NCI-H524 (cell line): ENCODE data around the gene SMIM14.
"Not testable (repeated sequence)": the region's sequence is repeated elsewhere in the genome, so short reads cannot be mapped to it uniquely, and the experiment has no call there.

ENCODE experiments used
- DNase-seq, 2 experiments: peaks; one replicate each; lab custom pipeline; 2025; lab: John Stamatoyannopoulos, UW

SMIM14 gene

DNA sequence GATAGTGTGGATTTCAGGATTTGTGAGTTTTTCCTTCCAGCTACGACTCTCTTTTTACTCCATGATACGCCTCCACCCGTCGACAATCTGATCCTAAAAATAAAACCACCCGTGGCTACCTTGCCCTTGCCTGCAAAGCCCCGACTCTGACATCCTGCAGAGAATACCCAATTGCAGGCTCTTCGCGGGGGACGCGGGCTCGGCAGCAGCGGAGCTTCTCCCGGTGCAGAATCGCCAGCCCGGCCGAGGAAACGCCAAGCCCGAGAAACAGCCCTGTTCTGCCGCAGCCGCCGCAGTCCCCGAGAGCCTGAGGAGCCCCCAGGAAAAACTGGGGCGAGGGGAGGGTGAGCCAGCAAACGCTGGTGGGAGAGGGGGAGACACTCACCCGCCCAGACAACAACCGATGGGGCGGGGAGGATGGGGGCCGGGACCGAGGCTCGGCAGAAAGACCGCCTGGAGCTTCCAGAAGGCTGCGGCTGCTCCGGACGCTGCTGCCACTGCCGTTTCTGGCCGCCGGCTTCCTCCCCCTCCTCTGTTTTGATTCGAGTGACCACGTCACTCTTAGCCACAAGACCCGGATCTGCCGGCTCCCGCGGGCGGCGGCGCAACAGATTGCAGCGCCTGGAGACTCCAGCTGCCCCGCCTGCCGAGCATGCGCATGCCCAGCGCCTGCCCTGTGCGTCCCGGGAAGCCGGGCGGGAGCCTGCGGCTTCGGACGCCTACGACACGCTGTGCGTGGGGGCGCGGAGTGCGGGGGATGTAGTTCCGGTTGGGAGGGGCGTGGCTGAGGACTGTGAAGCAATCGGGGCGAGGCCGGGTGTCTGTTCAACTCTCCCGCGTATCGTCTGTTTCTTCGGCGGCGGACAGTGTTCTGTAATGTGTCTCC, at the start of gene SMIM14:
Gene SMIM14 (minus strand): TSS at position 512 of the 886 bp plus-strand sequence. CDS start 33,720 bp downstream, outside the sequence.
- DNase-seq = peak; percentile 94 to 98

DNA sequence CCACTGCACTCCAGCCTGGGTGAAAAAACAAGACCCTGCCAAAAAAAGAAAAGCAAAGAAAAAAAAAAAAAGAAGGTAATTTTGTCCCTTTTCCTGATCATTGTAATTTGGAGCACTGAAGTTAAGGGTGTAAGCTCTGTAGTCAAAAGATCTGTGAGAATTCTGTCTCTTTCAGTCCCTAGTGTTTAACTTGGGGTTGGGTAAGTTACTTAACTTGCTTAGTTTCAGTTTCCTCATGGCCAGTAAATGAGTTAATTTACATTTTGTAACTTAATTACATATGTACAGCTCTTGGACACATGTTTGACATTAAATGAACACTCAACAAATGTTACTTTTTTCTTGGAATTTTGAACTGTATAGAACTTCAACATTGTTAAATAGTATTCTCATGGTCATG, 48.3 kb upstream of the SMIM14 start:
- DNase-seq = no peak

DNA sequence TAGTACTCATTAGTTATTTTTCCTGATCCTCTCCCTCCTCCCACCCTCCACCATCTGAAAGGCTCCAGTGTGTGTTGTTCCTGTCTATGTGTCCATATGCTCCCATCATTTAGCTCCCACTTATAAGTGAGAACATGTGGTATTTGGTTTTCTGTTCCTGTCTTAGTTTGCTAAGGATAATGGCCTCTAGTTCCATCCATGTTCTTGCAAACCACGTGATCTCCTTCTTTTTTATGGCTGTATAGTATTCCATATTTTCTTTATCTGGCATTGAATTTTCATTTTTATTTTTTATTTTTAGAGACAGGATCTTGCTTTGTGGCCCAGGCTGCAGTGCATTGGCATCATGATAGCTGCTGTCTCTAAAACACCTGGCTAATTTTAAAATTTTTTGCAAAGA, 47.3 kb upstream of the SMIM14 start:
- peak; percentile 5 to 53 for DNase-seq

DNA sequence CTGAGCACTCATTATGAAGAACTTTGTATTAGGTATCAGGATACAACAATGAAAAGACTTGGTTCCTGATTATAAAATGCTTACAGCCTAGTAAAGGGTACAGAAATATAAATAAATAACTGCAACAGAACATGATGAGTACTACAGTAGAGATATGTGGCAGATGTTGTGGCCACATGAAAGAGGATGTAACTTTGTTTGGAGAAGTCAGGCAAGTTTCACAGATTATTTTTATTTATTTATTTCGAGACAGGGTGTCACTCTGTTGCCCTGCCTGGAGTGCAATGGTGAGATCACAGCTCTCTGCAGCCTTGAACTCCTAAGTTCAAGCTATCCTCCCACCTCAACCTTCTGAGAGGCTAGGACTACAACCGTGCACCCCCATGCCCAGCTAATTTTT, 43.5 kb upstream of the SMIM14 start:
- no peak for DNase-seq

DNA sequence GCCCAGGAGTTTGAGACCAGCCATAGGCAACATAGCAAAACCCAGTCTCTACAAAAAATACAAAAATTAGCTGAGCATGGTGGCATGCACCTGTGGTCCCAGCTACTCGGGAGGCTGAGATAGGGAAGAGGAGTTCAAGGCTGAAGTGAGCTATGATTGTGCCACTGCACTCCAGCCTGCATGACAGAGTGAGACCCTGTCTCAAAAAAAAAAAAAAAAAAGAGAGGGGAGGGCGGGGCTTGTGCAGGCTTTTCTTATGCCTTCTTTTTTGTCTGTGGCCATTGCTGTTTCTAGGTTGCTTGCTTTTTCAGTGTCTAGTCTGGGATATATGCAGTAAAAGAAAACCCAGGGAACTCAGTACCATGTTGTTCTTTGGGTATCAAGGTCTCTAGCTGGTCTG, 42.3 kb upstream of the SMIM14 start:
- not testable (repeated sequence) for DNase-seq

DNA sequence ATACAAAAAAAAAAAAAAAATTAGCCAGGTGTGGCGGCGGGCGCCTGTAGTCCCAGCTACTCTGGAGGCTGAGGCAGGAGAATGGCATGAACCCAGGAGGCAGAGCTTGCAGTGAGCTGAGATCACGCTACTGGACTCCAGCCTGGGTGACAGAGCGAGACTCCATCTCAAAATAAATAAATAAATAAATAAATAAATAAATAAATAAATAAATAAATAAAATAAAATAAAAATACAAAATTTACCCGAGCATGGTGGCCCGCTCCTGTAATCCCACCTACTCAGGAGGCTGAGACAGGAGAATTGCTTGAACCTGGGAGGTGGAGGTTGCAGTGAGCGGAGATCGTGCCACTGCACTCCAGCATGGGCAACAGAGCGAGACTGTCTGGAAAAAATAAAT, 37.0 kb upstream of the SMIM14 start:
- DNase-seq = not testable (repeated sequence)

DNA sequence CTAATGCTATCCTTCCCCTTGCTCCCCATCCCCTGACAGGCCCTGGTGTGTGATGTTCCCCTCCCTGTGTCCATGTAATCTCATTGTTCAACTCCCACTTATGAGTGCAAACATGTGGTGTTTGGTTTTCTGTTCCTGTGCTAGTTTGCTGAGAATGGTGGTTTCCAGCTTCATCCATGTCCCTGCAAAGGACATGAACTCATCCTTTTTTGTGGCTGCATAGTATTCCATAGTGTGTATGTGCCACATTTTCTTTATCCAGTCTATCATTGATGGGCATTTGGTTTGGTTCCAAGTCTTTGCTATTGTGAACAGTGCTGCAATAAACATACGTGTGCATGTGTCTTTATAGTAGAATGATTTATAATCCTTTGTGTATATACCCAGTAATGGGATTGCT, 31.6 kb upstream of the SMIM14 start:
- DNase-seq = not testable (repeated sequence)

DNA sequence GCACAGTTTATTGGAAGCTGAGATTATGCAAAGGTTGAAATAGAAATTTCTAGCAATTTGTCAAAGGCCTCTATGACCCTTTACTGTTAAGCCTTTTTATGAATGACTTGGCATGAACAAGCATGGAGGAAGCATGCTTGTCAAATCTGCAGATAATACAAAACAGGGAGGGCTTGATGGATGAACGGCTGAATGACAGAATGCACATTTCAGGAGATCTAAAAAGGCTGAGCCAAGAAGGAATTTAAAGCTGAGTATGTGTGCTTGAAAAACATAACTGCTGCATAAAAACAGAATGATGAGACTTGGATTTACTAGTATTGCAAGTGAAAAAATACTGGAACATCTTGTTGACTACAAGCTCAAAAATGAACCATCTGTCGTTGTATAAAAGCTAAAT, 30.2 kb upstream of the SMIM14 start:
- DNase-seq = no peak

DNA sequence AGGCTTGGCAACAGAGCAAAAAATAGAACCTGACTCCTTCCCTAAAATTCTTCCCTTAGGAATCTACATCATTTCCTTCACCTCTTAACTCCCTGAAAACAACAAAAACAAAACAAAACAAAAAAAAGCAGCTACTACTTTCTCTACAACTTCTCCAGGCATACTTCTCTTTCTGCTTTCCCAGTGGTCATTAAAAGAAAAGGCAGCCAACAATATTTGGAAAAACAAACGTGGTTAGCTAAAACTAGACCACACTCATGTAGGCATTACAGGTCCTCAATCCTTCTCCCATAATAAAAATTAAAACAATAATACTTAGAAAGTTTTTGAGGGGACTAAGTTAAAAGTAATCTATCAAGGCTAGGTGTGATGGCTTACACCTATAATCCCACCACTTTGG, 29.0 kb upstream of the SMIM14 start:
- no peak for DNase-seq

DNA sequence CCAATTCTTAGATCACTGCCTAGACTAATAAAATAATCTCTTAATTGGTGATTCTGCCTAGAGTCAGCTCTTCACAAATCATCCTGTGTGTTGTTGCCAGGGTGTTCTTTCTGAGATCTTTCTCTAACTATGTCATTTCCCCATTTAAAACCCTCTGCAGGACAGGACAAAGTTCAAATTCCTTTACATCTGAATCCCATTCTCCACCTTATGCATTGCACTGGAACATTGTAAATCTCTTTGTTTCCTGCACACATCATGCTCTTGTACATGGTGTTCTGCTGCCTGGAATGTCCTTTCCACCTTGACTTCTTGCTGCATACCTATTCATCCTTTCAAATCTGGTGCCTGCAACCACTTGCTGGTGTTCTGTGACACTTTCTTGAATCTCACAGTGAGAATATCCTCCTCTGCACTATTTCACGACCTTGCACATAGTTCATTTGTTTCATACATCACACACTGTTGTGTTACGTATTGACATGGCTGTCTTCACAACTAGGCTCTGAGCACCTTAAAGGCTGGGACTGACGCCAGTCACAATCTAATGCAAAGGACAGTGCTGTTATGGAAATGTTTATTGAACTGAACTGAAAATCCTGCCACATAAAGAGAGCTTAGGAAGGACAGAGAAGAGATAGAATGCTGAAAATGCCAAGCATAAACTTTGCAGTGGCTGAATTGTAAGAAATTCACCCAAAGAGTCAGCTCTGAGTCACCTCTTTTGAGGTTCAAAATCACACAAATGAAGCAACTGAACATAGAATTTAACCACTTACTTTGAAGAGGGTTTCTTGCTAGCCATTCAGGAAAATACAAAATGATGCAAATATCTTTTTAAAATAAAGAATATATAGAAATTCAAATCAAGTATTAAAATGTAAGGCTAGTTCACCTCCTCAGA, 26.4 kb upstream of the SMIM14 start:
- DNase-seq = no peak

DNA sequence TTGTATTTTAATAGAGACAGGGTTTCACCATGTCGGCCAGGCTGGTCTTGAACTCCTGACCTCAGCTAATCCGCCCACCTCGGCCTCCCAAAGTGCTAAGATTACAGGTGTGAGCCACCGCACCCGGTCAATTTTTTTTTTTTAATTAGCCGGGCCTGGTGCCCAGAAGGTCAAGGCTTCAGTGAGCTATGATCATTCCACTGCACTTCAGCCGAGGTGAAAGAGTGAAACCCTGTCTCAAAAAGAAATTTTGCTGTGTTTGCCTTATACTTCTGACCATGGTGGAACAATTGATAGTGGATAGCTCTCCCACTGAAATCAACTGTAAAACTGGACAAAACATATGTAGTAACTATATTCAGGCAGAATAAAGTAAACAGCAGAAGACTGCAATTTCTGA, 24.0 kb upstream of the SMIM14 start:
- DNase-seq = no peak

DNA sequence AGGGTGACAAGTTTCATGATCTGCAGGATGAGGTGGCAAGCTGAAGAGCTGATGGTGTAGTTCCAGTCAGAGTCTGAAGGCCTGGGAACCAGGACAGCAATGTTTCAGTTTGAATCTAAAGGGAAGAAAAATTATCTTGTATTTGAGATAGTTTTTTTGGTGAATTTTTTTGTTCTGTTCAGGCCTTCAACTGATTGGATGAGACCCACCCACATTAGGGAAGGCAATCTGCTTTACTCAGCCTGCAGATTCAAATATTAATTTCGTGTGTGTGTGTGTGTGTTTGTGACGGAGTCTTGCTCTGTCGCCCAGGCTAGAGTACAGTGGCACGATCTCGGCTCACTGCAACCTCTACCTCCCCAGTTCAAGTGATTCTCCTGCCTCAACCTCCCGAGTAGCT, 22.1 kb upstream of the SMIM14 start:
- no peak for DNase-seq

DNA sequence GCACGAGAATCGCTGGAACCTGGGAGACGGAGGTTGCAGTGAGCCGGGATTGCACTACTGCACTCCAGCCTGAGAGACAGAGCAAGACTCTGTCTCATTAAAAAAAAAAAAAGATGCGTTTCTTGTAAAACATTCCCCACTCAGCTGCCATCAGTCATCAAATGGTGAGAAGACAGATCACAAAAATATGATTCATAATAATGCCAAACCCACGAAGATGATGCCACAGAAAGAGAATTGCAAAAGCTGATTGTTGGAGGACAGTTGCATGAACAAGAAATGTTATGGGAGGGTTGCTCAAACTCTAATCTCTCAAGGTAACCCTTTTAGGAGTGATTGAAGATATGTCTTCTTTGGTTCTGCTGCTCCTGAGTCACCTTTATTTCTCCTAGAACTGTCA, 21.4 kb upstream of the SMIM14 start:
- DNase-seq = no peak

DNA sequence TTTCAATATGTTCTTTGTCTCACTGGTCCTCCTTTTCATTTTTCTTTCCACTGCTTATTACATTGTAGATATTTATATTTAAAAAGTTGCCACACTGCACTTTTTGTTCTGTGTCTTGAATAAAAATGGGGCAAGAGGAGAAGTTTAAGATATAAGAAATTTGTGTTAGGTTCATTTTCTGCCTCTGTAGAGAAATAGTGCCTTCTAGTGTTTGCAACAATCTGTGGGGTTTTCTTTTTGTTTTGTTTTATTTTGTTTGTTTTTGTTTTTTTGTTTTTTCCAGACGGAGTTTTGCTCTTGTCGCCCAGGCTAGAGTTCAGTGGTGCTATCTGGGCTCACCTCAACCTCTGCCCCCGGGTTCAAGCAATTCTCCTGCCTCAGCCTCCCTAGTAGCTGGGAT, 20.1 kb upstream of the SMIM14 start:
- no peak for DNase-seq

DNA sequence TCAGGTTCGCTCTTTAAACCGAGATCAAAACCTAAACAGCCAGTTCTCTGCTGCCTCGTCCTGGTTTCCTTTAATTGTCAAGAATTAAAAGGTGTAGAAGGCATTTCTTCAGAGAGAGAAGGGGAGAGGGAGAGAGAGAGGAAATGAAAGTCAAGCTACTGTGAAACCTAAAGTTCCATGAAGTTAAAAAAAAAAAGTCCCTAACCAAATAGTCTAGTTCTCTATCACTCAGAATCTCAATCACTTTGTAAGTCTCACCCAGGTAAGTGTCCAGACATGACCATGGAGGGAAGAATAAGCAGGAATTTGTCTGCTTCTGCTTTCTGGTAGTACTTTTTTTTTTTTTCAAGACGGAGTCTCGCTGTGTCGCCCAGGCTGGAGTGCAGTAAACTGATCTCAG, 18.8 kb upstream of the SMIM14 start:
- no peak for DNase-seq

DNA sequence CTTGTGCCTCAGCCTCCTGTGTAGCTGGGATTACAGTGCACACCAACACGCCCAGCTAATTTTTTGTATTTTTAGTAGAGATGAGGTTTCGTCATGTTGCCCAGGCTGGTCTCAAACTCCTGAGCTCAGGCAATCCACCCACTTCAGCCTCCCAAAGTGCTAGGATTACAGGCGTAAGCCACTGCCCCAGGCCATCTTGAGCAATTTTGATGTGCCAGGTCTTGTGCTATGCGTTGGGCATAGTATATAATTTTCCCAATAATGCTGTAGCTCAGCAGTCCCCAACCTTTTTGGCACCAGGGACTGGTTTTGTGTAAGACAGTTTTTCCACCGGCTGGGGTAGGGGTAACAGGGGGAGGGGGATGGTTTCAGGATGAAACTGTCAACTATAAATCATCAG, 18.0 kb upstream of the SMIM14 start:
- DNase-seq = not testable (repeated sequence)

DNA sequence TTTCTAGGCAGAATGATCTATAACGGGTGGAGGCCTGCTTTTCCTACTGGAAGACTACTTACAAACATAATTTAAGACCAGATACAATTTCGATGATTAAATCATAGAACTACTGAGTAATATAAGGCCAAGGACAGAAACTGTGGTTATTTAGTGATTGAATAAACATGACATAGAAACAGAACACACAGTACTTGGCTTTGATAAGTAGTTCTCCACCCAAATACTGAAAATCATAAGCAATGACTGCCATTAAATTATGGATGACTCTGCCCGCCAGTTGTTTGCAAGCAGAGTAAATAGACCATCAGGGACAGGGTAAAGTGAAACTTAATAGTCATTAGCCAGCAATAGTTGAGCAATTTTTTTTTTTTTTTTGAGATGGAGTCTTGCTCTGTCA, 17.2 kb upstream of the SMIM14 start:
- DNase-seq = no peak

DNA sequence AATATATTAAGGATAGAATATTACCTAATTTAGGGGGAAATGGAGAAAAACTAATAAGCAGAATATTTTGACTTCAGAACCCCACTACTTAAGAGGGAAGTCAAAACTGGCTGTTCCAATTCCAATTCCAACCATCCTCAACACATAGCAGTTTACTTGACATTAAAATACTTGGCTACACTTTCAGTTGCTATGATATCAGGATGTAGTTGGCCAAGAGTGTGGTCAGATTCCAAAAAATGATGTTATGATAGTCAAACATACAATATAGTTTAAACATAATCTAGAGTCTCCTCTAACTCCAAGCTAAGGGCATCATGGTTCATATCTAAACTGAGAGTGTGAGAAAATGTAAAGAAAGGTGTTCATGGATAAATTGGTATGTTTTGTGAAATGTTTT, 16.5 kb upstream of the SMIM14 start:
- no peak for DNase-seq

DNA sequence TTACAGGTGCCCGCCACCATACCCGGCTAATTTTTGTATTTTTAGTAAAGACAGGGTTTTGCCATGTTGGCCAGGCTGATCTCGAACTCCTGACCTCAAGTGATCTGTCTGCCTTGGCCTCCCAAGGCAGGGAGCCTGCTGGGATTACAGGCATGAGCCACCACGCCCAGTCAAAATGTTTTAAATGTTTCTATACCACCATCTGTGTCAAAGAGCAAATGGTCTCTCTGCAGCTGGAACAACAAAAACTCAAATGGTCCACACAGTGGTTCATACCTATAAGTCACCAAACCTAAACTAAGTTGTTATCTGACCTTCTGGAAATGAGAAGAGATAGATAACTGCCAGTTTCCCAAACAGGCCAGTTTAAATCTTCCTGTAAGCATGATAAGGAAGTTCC, 12.9 kb upstream of the SMIM14 start:
- DNase-seq = not testable (repeated sequence)

DNA sequence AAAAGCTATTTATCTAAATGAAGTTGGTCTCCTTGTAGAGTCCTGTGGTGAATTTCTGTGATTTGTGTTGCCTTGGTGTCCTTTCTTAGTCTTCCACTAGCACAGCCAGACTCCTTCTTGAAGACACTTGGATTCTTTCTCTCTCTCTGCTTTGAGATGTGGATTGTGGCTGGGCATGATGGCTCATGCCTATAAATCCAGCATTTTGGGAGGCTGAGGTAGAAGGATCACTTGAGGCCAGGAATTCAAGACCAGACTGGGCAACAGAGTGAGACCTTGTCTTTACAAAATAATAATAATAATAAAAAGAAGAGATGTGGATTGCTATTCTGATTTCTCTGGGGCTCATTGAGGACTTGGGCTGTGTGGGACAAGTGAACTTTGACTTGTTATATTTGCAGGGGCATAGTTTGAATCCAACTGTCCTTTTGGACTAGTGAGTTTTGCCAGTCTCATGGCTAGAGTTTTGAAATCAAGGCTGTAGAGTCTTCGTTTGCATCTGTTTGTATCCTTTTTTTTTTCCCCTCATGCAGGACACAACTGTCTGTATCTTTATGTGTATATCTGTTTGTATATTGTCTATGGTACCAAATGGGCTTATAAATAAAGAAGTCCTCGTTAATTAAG, 11.1 kb upstream of the SMIM14 start:
- no peak for DNase-seq

DNA sequence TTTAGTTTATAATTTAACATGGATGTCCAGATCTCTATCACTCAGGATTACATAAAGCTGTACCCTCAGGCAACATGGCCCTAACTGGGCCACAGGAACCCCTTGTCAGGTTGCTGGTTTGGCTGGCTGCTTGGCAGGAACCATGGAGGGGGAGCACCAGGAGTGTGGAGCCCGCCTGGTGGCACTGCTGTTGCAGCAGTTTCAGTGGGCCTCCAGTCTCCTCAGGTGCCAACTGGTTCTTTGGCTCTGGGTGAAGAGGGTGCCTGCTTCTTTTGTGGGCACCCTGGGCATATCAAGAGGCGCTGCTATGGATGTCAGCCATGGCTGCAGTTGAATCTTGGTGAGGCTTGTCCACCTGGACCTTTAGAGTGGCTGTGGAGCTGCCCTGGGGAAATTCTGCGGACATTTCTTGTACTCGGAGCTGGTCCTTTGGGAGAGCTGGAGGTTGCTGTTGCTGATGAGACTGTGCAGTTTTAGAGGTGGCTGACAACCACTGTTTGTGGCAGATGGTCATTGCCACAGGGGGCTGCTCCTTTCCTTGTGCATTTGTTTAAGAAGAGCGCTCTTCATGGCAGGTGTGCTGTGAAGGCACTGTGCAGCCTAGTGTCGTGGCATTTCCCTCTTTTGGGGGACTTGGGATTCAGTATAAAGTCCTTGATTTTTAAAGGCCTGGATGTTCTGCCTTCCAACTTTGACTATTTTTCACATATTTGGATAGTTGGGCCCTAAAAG, 10.3 kb upstream of the SMIM14 start:
- peak in 1 of 2 experiments; percentile 24 for DNase-seq

DNA sequence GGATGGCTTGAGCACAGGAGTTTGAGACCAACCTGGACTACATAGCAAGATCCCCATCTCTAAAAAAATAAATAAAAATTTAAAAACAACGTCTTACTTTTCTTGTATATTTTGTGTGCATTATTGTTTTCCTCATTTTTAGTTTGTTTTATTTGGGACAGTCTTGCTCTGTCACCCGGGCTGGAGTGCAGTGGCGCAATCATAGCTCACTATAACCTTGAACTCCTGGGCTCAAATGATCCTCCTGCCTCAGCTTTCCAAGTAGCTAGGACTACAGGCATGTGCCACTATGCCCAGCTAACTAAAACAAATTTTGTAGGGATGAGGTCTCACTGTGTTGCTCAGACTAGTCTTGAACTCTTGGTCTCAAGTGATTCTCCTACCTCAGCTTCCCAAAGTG, 9.5 kb upstream of the SMIM14 start:
- no peak for DNase-seq
